A673 (cell line): Measurements from ENCODE around the gene INTS12. TPM values are rescaled to one million over a fixed set of nuclear protein-coding genes. Genes with fewer than 3 reads are reported as not detected.

ENCODE experiments used
- BruUV-seq: library from RNA; stranded (reverse); fragments of 400-500 nt; replicated peaks from 2 replicates; lab custom pipeline; 2021; lab: Mats Ljungman, UMichigan
- CTCF ChIA-PET: fragments of 300-600 bp; sonication (Branson Sonifier 250); formaldehyde crosslinking; loops from one replicate; lab custom pipeline; 2022; ENCODE audit warnings: antibody characterized with exemption; lab: Charles Lee
- POLR2A ChIA-PET: fragments of 300-600 bp; sonication (Branson Sonifier 250); formaldehyde crosslinking; loops from one replicate; lab custom pipeline; 2022; ENCODE audit warnings: antibody characterized with exemption; ENCODE audit not compliant: low non-redundant PET; lab: Charles Lee
- DNase-seq: peaks from one replicate; pipeline ENCODE4 v3.0.0-alpha.2; 2015; ENCODE audit warnings: low spot score
- H3K27ac ChIP-seq: fragments of 200-600 bp; sonication (generic); 2 replicates; pipeline ENCODE4 v1.5.1; 2016; ENCODE audit warnings: mixed run types, low read depth, mild to moderate bottlenecking, mixed read lengths, antibody characterized with exemption, low read length; ENCODE audit not compliant: poor library complexity, severe bottlenecking
- H3K27me3 ChIP-seq: fragments of 200-600 bp; sonication (generic); replicated peaks from 2 replicates; pipeline ENCODE4 v1.6.1; 2017; ENCODE audit warnings: mixed run types, low read depth, mild to moderate bottlenecking, mixed read lengths, antibody characterized with exemption, low read length; ENCODE audit not compliant: insufficient read depth, poor library complexity
- H3K36me3 ChIP-seq: fragments of 200-600 bp; sonication (generic); 2 replicates; pipeline ENCODE4 v1.6.1; 2016; ENCODE audit warnings: mixed run types, mild to moderate bottlenecking, mixed read lengths, antibody characterized with exemption, low read length; ENCODE audit not compliant: insufficient read depth, poor library complexity, severe bottlenecking
- H3K4me1 ChIP-seq: fragments of 200-600 bp; sonication (generic); 2 replicates; pipeline ENCODE4 v1.6.1; 2017; ENCODE audit warnings: mixed run types, mild to moderate bottlenecking, mixed read lengths, antibody characterized with exemption, low read length; ENCODE audit not compliant: insufficient read depth, poor library complexity, severe bottlenecking
- H3K4me3 ChIP-seq: fragments of 200-600 bp; sonication (generic); 2 replicates; pipeline ENCODE4 v1.5.1; 2016; ENCODE audit warnings: low read depth, mixed run types, mild to moderate bottlenecking, mixed read lengths, low read length; ENCODE audit not compliant: poor library complexity, severe bottlenecking
- H3K9me3 ChIP-seq: fragments of 200-600 bp; sonication (generic); 2 replicates; pipeline ENCODE4 v1.6.1; 2016; ENCODE audit warnings: mixed run types, low read depth, mild to moderate bottlenecking, mixed read lengths, antibody characterized with exemption, low read length; ENCODE audit not compliant: poor library complexity, severe bottlenecking
- CTCF ChIP-seq: fragments of 300-800, 200-600 bp; sonication (generic); conservative IDR thresholded peaks from 2 replicates; pipeline ENCODE4 v1.5.1; 2017; ENCODE audit warnings: low read depth, mild to moderate bottlenecking, antibody characterized with exemption, low read length, moderate library complexity, mixed read lengths
- EZH2 ChIP-seq: fragments of 200-600 bp; sonication (generic); IDR thresholded peaks from 2 replicates; pipeline ENCODE4 v1.6.1; 2017; ENCODE audit warnings: borderline replicate concordance, low read depth, mild to moderate bottlenecking, mixed read lengths, antibody characterized with exemption, low read length; ENCODE audit not compliant: poor library complexity, severe bottlenecking
- intact Hi-C: fragments of 100-400 bp; cut with micrococcal nuclease; formaldehyde crosslinking; loops from one replicate; pipeline ENCODE4 v1.10.0; 2022; ENCODE audit not compliant: unreplicated experiment
- total RNA-seq: library from RNA; stranded (reverse); gene quantifications from 2 replicates; pipeline ENCODE4 v1.2.3, GENCODE V29; 2021

Gene INTS12
- total RNA-seq, 1 experiment from 2014 or later: 28.3 TPM

DNA sequence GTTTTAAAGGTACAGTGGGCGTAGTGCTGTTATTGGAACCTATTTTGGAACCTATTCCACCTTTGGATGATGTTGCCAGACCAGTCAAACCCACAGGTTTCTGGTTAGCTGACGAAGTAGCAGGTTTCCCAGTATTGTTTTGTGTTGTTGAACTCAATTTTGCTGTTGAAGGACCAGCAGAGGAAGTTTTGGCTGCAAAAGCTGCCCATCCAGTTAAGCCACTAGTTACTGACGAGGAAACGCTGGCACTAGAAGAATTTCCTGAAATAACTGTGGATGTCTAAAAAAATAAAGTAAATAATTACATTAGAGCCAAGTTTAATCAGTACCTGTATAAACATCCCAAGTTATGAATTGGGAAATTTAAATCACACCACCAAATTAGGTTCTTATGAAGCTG is 25.5 kb downstream of the INTS12 start:
- no peak overlapping the region for H3K27ac ChIP-seq
- ChIA-PET CTCF (no interaction called here), POLR2A (no interaction called here)
- H3K4me1 ChIP-seq: peaks cover 2% of the 10 kb centered on the region
- no TSS peak for BruUV-seq
- H3K4me3 ChIP-seq: no peak overlapping the region
- H3K36me3 ChIP-seq: peaks cover 22% of the 10 kb centered on the region
- TF ChIP-seq CTCF: no peak
- TF ChIP-seq EZH2: no peak
- no peaks in the 10 kb centered on the region for H3K9me3 ChIP-seq
- H3K27me3 ChIP-seq: no peaks in the 10 kb centered on the region
- DNase-seq: no peak
- intact Hi-C loops: no loop called here

GRCh38 chr4:105679186-105679585 is 29.3 kb downstream of the INTS12 start:
- Histone ChIP-seq H3K4me1 (peaks cover 2% of the 10 kb centered on the region), H3K9me3 (no peaks in the 10 kb centered on the region), H3K36me3 (peaks cover 22% of the 10 kb centered on the region), H3K27me3 (no peaks in the 10 kb centered on the region), H3K27ac (no peak overlapping the region), H3K4me3 (no peak overlapping the region)
- TF ChIP-seq EZH2 (no peak), CTCF (no peak)
- ChIA-PET POLR2A (interaction anchor here (0.5 kb wide), 1 partner anchor 771 kb away, joined by 3 read pairs; no protein-coding TSS in a partner anchor), CTCF (no interaction called here)
- BruUV-seq: no TSS peak
- intact Hi-C loops: no loop called here
- DNase-seq: no peak

- BruUV-seq: no TSS peak
- H3K36me3 ChIP-seq: peaks cover 15% of the 10 kb centered on the region
- ChIA-PET POLR2A (no interaction called here), CTCF (no interaction called here)
- no peaks in the 10 kb centered on the region for H3K27me3 ChIP-seq
- no peaks in the 10 kb centered on the region for H3K9me3 ChIP-seq
- no peak overlapping the region for H3K27ac ChIP-seq
- TF ChIP-seq EZH2: no peak
- no peak for TF ChIP-seq CTCF
- intact Hi-C loops: no loop called here
- peaks cover 2% of the 10 kb centered on the region for H3K4me1 ChIP-seq
- DNase-seq: no peak
- no peak overlapping the region for H3K4me3 ChIP-seq
Observed at GRCh38 chr4:105677709-105678108, 30.8 kb downstream of the INTS12 start.
